T-helper 2 cell treated with Interferon-gamma antibody and Interleukin-4, amounts not matched to agents 5 μg/mL and 100 μg/mL, for 36 hours (primary cell): ENCODE results near the gene PARD3B.

ENCODE experiments used
- DNase-seq: peaks from one replicate; pipeline ENCODE4 v3.0.0; 2021; ENCODE audit warnings: low spot score
- H3K27ac Mint-ChIP-seq: one replicate; pipeline ENCODE4 v1.8.0; 2021; ENCODE audit warnings: mild to moderate bottlenecking, mixed read lengths
- H3K27me3 Mint-ChIP-seq: one replicate; pipeline ENCODE4 v1.8.0; 2021; ENCODE audit warnings: low read depth, mixed read lengths
- H3K36me3 Mint-ChIP-seq: one replicate; pipeline ENCODE4 v1.8.0; 2021; ENCODE audit warnings: low read depth, mixed read lengths
- H3K4me1 Mint-ChIP-seq: one replicate; pipeline ENCODE4 v1.8.0; 2021; ENCODE audit warnings: low read depth, mixed read lengths
- H3K4me3 Mint-ChIP-seq: one replicate; pipeline ENCODE4 v1.8.0; 2022; ENCODE audit warnings: mild to moderate bottlenecking, moderate library complexity, mixed read lengths
- H3K9me3 Mint-ChIP-seq: one replicate; pipeline ENCODE4 v1.8.0; 2021; ENCODE audit warnings: mixed read lengths

The PARD3B gene

GRCh38 chr2:205288686-205289085, 743.4 kb downstream of the PARD3B start:
- no peak for DNase-seq
- Mint-ChIP-seq H3K27ac (no peak overlapping the region), H3K4me1 (peaks cover 4% of the 10 kb centered on the region), H3K36me3 (peaks cover 2% of the 10 kb centered on the region), H3K27me3 (peaks cover 3% of the 10 kb centered on the region), H3K4me3 (no peak overlapping the region), H3K9me3 (peaks cover 11% of the 10 kb centered on the region)

GRCh38 chr2:205290299-205290698, 745.0 kb downstream of the PARD3B start:
- H3K9me3 Mint-ChIP-seq, result peaks cover 11% of the 10 kb centered on the region
- H3K27ac Mint-ChIP-seq, result no peak overlapping the region
- H3K36me3 Mint-ChIP-seq, result peaks cover 2% of the 10 kb centered on the region
- H3K4me3 Mint-ChIP-seq, result no peak overlapping the region
- H3K27me3 Mint-ChIP-seq, result peaks cover 2% of the 10 kb centered on the region
- H3K4me1 Mint-ChIP-seq, result peaks cover 4% of the 10 kb centered on the region
- DNase-seq, result no peak

GRCh38 chr2:205292665-205293295, 747.5 kb downstream of the PARD3B start:
- H3K4me1 Mint-ChIP-seq, result peaks cover 4% of the 10 kb centered on the region
- H3K27me3 Mint-ChIP-seq, result peaks cover 8% of the 10 kb centered on the region
- peaks cover 11% of the 10 kb centered on the region for H3K9me3 Mint-ChIP-seq
- H3K27ac Mint-ChIP-seq, result no peak overlapping the region
- no peak for DNase-seq
- no peak overlapping the region for H3K4me3 Mint-ChIP-seq
- H3K36me3 Mint-ChIP-seq, result peaks cover 2% of the 10 kb centered on the region

GRCh38 chr2:205293559-205293958, 748.3 kb downstream of the PARD3B start:
- no peak overlapping the region for H3K27ac Mint-ChIP-seq
- H3K36me3 Mint-ChIP-seq, result peaks cover 1% of the 10 kb centered on the region
- no peak for DNase-seq
- peaks cover 11% of the 10 kb centered on the region for H3K9me3 Mint-ChIP-seq
- peaks cover 4% of the 10 kb centered on the region for H3K4me1 Mint-ChIP-seq
- H3K27me3 Mint-ChIP-seq, result peaks cover 10% of the 10 kb centered on the region
- H3K4me3 Mint-ChIP-seq, result no peak overlapping the region

GRCh38 chr2:205296959-205297358, 751.7 kb downstream of the PARD3B start:
- H3K9me3 Mint-ChIP-seq, result peaks cover 3% of the 10 kb centered on the region
- H3K4me3 Mint-ChIP-seq, result no peak overlapping the region
- H3K27me3 Mint-ChIP-seq, result peaks cover 10% of the 10 kb centered on the region
- H3K27ac Mint-ChIP-seq, result no peak overlapping the region
- peaks cover 4% of the 10 kb centered on the region for H3K4me1 Mint-ChIP-seq
- no peak for DNase-seq
- no peaks in the 10 kb centered on the region for H3K36me3 Mint-ChIP-seq

- peaks cover 10% of the 10 kb centered on the region for H3K27me3 Mint-ChIP-seq
- no peak overlapping the region for H3K27ac Mint-ChIP-seq
- H3K36me3 Mint-ChIP-seq, result no peaks in the 10 kb centered on the region
- no peak overlapping the region for H3K4me3 Mint-ChIP-seq
- peaks cover 4% of the 10 kb centered on the region for H3K4me1 Mint-ChIP-seq
- DNase-seq, result no peak
- H3K9me3 Mint-ChIP-seq, result peaks cover 3% of the 10 kb centered on the region
Observed at GRCh38 chr2:205297368-205297767, 752.1 kb downstream of the PARD3B start.

- no peak for DNase-seq
- H3K4me3 Mint-ChIP-seq, result no peak overlapping the region
- no peak overlapping the region for H3K27ac Mint-ChIP-seq
- peaks cover 1% of the 10 kb centered on the region for H3K4me1 Mint-ChIP-seq
- no peaks in the 10 kb centered on the region for H3K36me3 Mint-ChIP-seq
- H3K9me3 Mint-ChIP-seq, result peaks cover 3% of the 10 kb centered on the region
- peaks cover 10% of the 10 kb centered on the region for H3K27me3 Mint-ChIP-seq
Observed at GRCh38 chr2:205297846-205298245, 752.6 kb downstream of the PARD3B start.

- Mint-ChIP-seq H3K9me3 (no peaks in the 10 kb centered on the region), H3K27ac (no peak overlapping the region), H3K27me3 (peaks cover 5% of the 10 kb centered on the region), H3K4me3 (no peak overlapping the region), H3K36me3 (no peaks in the 10 kb centered on the region), H3K4me1 (peaks cover 5% of the 10 kb centered on the region)
- no peak for DNase-seq
Observed at GRCh38 chr2:205311201-205311600, 765.9 kb downstream of the PARD3B start.

- Mint-ChIP-seq H3K36me3 (no peaks in the 10 kb centered on the region), H3K27me3 (peaks cover 17% of the 10 kb centered on the region), H3K4me1 (no peaks in the 10 kb centered on the region), H3K4me3 (no peak overlapping the region), H3K27ac (no peak overlapping the region), H3K9me3 (peaks cover 6% of the 10 kb centered on the region)
- no peak for DNase-seq
Observed at GRCh38 chr2:205321231-205321630, 776.0 kb downstream of the PARD3B start.

- Mint-ChIP-seq H3K27ac (no peak overlapping the region), H3K36me3 (no peaks in the 10 kb centered on the region), H3K27me3 (peaks cover 21% of the 10 kb centered on the region), H3K4me3 (no peak overlapping the region), H3K9me3 (peaks cover 6% of the 10 kb centered on the region), H3K4me1 (no peaks in the 10 kb centered on the region)
- no peak for DNase-seq
Observed at GRCh38 chr2:205323929-205324328, 778.7 kb downstream of the PARD3B start.

GRCh38 chr2:205324355-205324754, 779.1 kb downstream of the PARD3B start:
- H3K4me1 Mint-ChIP-seq, result no peaks in the 10 kb centered on the region
- peaks cover 6% of the 10 kb centered on the region for H3K9me3 Mint-ChIP-seq
- no peak overlapping the region for H3K4me3 Mint-ChIP-seq
- peaks cover 17% of the 10 kb centered on the region for H3K27me3 Mint-ChIP-seq
- DNase-seq, result no peak
- H3K27ac Mint-ChIP-seq, result no peak overlapping the region
- no peaks in the 10 kb centered on the region for H3K36me3 Mint-ChIP-seq

- DNase-seq, result no peak
- Mint-ChIP-seq H3K36me3 (peaks cover 4% of the 10 kb centered on the region), H3K9me3 (peaks cover 12% of the 10 kb centered on the region), H3K4me1 (peaks cover 1% of the 10 kb centered on the region), H3K4me3 (no peak overlapping the region), H3K27ac (no peak overlapping the region), H3K27me3 (peaks cover 14% of the 10 kb centered on the region)
Observed at GRCh38 chr2:205333351-205333750, 788.1 kb downstream of the PARD3B start.

GRCh38 chr2:205337274-205337673, 792.0 kb downstream of the PARD3B start:
- no peak for DNase-seq
- H3K9me3 Mint-ChIP-seq, result peaks cover 12% of the 10 kb centered on the region
- no peak overlapping the region for H3K4me3 Mint-ChIP-seq
- H3K27ac Mint-ChIP-seq, result no peak overlapping the region
- H3K27me3 Mint-ChIP-seq, result peaks cover 16% of the 10 kb centered on the region
- H3K36me3 Mint-ChIP-seq, result peaks cover 4% of the 10 kb centered on the region
- H3K4me1 Mint-ChIP-seq, result no peaks in the 10 kb centered on the region

GRCh38 chr2:205338156-205338555, 792.9 kb downstream of the PARD3B start:
- Mint-ChIP-seq H3K4me3 (no peak overlapping the region), H3K4me1 (no peaks in the 10 kb centered on the region), H3K27me3 (peaks cover 15% of the 10 kb centered on the region), H3K9me3 (peaks cover 12% of the 10 kb centered on the region), H3K36me3 (peaks cover 4% of the 10 kb centered on the region), H3K27ac (no peak overlapping the region)
- no peak for DNase-seq

- no peak for DNase-seq
- Mint-ChIP-seq H3K9me3 (no peaks in the 10 kb centered on the region), H3K4me1 (no peaks in the 10 kb centered on the region), H3K27me3 (peaks cover 25% of the 10 kb centered on the region), H3K4me3 (no peak overlapping the region), H3K27ac (no peak overlapping the region), H3K36me3 (no peaks in the 10 kb centered on the region)
Observed at GRCh38 chr2:205343103-205343502, 797.8 kb downstream of the PARD3B start.
